K562 (cell line): ENCODE measurements around the gene SNRPA.

Source experiments
- BRF1 ChIP-seq: IDR thresholded peaks from 3 replicates; pipeline ENCODE4 v1.6.1; 2011; ENCODE audit warnings: borderline replicate concordance, mild to moderate bottlenecking; ENCODE audit not compliant: insufficient read length; ENCODE audit errors: extremely low read depth
- EP300 ChIP-seq: IDR thresholded peaks from 2 replicates; pipeline ENCODE4 v1.6.1; 2012; ENCODE audit warnings: low read length, improper control_type of control experiment
- EZH2 ChIP-seq: IDR thresholded peaks from 2 replicates; pipeline ENCODE4 v1.6.1; 2012; ENCODE audit warnings: low read depth, mild to moderate bottlenecking, inconsistent platforms, low read length, borderline replicate concordance
- FOXP1 ChIP-seq: sonication (generic); formaldehyde crosslinking; IDR thresholded peaks from 2 replicates; pipeline ENCODE4 v1.8.0; 2022; ENCODE audit warnings: mild to moderate bottlenecking, missing genetic modification reagents
- NCOA6 ChIP-seq: fragments of 450-650 bp; IDR thresholded peaks from 2 replicates; pipeline ENCODE4 v1.6.1; 2017; ENCODE audit warnings: mild to moderate bottlenecking
- POLR2A ChIP-seq: fragments of 450-650 bp; conservative IDR thresholded peaks from 2 replicates; pipeline ENCODE4 v1.6.1; 2016
- YY1 ChIP-seq, 3 experiments: IDR thresholded peaks; 2 replicates each; pipeline ENCODE4 v1.6.1; 2011; ENCODE audit warnings: low read length in 2 of 3, mild to moderate bottlenecking in 2 of 3, moderate library complexity in 2 of 3, borderline replicate concordance in 1 of 3, control low read depth in 1 of 3, low read depth in 1 of 3; ENCODE audit not compliant: insufficient read depth in 3 of 3, insufficient replicate concordance in 2 of 3, control insufficient read depth in 1 of 3, insufficient read length in 1 of 3; ENCODE audit errors: extremely low read depth in 1 of 3
- ZC3H11A ChIP-seq: IDR thresholded peaks from 2 replicates; pipeline ENCODE4 v1.6.1; 2012; ENCODE audit warnings: low read depth, low read length, improper control_type of control experiment
- ZNF143 ChIP-seq: sonication (generic); formaldehyde crosslinking; IDR thresholded peaks from 2 replicates; pipeline ENCODE4 v1.9.0; 2022; ENCODE audit warnings: mild to moderate bottlenecking, missing genetic modification reagents
- ZNF197 ChIP-seq: fragments of 200-800 bp; sonication (Bioruptor generic); IDR thresholded peaks from 2 replicates; pipeline ENCODE4 v1.6.1; 2016; ENCODE audit warnings: low read depth, missing genetic modification characterization, missing compliant biosample characterization
- ZNF436 ChIP-seq: fragments of 250-450, 450-650 bp; sonication (Bioruptor Pico); formaldehyde crosslinking; IDR thresholded peaks from 2 replicates; pipeline ENCODE4 v1.7.0; 2020; ENCODE audit warnings: mild to moderate bottlenecking
- TF ChIP-seq, protein P1 (sequence below), 3 experiments: IDR thresholded peaks in 2 of 3; conservative IDR thresholded peaks in 1 of 3; 2 replicates each; pipeline ENCODE4 v1.5.1; 2011 to 2012; ENCODE audit warnings: low read length in 3 of 3, mild to moderate bottlenecking in 3 of 3, control low read depth in 2 of 3, improper control_type of control experiment in 1 of 3, inconsistent platforms in 1 of 3, low read depth in 1 of 3, mixed read lengths in 1 of 3, moderate library complexity in 1 of 3; ENCODE audit not compliant: insufficient read depth in 2 of 3
- TF ChIP-seq, protein P2 (sequence below): fragments of 450-650 bp; IDR thresholded peaks from 2 replicates; pipeline ENCODE4 v1.6.1; 2016
- TF ChIP-seq, protein P3 (sequence below): sonication (generic); formaldehyde crosslinking; IDR thresholded peaks from 2 replicates; pipeline ENCODE4 v1.8.0; 2022; ENCODE audit warnings: mild to moderate bottlenecking, low read depth, missing genetic modification reagents

DNA sequence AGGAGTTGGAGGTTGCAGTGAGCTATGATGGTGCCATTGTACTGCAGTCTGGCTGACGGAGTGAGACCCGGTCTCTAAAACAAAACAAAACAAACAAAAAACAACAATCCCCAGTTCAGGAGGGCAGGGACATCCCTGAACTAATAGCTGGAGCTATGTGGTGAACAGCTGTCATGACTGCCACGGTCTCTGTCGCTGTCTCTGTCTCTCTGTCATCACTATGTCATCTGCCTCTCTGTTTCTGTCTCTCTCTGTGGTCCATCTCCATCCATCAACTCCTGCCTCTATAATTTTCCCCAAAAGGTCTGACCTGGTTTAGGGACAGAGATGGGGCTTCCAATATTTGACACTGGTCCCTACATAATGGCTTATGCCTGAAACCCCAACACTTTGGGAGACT, 26.7 kb upstream of the SNRPA start:
- TF ChIP-seq FOXP1 (CRISPR knock-in tag) (no peak), POLR2A (no peak), YY1 (IDR thresholded peaks at IDR 0.05; ENCODE audit: borderline replicate concordance in 1 of 3, control insufficient read depth in 1 of 3, extremely low read depth in 1 of 3, insufficient read depth in 3 of 3, insufficient read length in 1 of 3, insufficient replicate concordance in 2 of 3, low read depth in 1 of 3, low read length in 2 of 3) (no peak), ZNF143 (CRISPR knock-in tag) (no peak), BRF1 (no peak), NCOA6 (no peak), ZNF436 (no peak), ZC3H11A (no peak), EP300 (no peak), EZH2 (no peak), ZNF197 (CRISPR knock-in tag) (no peak)
- TF ChIP-seq, protein P1, sequence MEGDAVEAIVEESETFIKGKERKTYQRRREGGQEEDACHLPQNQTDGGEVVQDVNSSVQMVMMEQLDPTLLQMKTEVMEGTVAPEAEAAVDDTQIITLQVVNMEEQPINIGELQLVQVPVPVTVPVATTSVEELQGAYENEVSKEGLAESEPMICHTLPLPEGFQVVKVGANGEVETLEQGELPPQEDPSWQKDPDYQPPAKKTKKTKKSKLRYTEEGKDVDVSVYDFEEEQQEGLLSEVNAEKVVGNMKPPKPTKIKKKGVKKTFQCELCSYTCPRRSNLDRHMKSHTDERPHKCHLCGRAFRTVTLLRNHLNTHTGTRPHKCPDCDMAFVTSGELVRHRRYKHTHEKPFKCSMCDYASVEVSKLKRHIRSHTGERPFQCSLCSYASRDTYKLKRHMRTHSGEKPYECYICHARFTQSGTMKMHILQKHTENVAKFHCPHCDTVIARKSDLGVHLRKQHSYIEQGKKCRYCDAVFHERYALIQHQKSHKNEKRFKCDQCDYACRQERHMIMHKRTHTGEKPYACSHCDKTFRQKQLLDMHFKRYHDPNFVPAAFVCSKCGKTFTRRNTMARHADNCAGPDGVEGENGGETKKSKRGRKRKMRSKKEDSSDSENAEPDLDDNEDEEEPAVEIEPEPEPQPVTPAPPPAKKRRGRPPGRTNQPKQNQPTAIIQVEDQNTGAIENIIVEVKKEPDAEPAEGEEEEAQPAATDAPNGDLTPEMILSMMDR (IDR thresholded peaks at IDR 0.05 in 2 of 3, conservative IDR thresholded peaks at IDR 0.05 in 1 of 3; ENCODE audit: insufficient read depth in 2 of 3, low read depth in 1 of 3, low read length in 3 of 3) = no peak
- TF ChIP-seq, protein P2, sequence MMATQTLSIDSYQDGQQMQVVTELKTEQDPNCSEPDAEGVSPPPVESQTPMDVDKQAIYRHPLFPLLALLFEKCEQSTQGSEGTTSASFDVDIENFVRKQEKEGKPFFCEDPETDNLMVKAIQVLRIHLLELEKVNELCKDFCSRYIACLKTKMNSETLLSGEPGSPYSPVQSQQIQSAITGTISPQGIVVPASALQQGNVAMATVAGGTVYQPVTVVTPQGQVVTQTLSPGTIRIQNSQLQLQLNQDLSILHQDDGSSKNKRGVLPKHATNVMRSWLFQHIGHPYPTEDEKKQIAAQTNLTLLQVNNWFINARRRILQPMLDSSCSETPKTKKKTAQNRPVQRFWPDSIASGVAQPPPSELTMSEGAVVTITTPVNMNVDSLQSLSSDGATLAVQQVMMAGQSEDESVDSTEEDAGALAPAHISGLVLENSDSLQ = no peak
- TF ChIP-seq, protein P3, sequence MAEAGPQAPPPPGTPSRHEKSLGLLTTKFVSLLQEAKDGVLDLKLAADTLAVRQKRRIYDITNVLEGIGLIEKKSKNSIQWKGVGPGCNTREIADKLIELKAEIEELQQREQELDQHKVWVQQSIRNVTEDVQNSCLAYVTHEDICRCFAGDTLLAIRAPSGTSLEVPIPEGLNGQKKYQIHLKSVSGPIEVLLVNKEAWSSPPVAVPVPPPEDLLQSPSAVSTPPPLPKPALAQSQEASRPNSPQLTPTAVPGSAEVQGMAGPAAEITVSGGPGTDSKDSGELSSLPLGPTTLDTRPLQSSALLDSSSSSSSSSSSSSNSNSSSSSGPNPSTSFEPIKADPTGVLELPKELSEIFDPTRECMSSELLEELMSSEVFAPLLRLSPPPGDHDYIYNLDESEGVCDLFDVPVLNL = no peak
